Endothelial cell of umbilical vein (primary cell): ENCODE results near the gene SPG21. TPM values are rescaled to one million over a fixed set of nuclear protein-coding genes. Genes with fewer than 3 reads are reported as not detected.

Source experiments
- BruUV-seq: library from RNA; stranded (reverse); fragments of 400-500 nt; replicated peaks from 2 replicates; lab custom pipeline; 2021; lab: Mats Ljungman, UMichigan
- CTCF ChIA-PET: fragments of 300-600, 350-600 bp; sonication (Branson Sonifier 250); formaldehyde crosslinking; loops from one replicate; lab custom pipeline; 2021; ENCODE audit warnings: antibody characterized with exemption, inconsistent platforms; lab: Charles Lee
- POLR2A ChIA-PET: fragments of 300-600, 350-600 bp; sonication (Branson Sonifier 250); formaldehyde crosslinking; loops from one replicate; lab custom pipeline; 2021; ENCODE audit warnings: antibody characterized with exemption, inconsistent platforms; lab: Charles Lee
- DNase-seq: peaks from one replicate; pipeline ENCODE4 v3.0.0-alpha.2; 2011; ENCODE audit warnings: low read depth, low spot score
- FAIRE-seq: peaks from 2 replicates; lab custom pipeline; 2011; peaks lifted over from hg19 to GRCh38; lab: Jason Lieb, UNC
- H2AFZ ChIP-seq: 2 replicates; pipeline ENCODE4 v1.6.0; 2012; ENCODE audit warnings: low read depth, low read length, control low read depth, inconsistent platforms
- H3K27ac ChIP-seq: 2 replicates; pipeline ENCODE4 v1.5.1; 2011; ENCODE audit warnings: low read depth, mild to moderate bottlenecking, control low read depth, low read length, moderate library complexity; ENCODE audit not compliant: insufficient read depth
- H3K27me3 ChIP-seq, 2 experiments: 2 replicates each; pipeline versions ENCODE4 v1.6.0 to v1.6.1; 2011; ENCODE audit warnings: low read length in 2 of 2, mixed read lengths in 1 of 2; ENCODE audit not compliant: control insufficient read depth in 2 of 2, insufficient read depth in 2 of 2
- H3K36me3 ChIP-seq, 2 experiments: 2 replicates in 1 of 2; 3 replicates in 1 of 2; pipeline ENCODE4 v1.5.1; 2011; ENCODE audit warnings: low read length in 2 of 2, mild to moderate bottlenecking in 1 of 2, moderate library complexity in 1 of 2; ENCODE audit not compliant: control insufficient read depth in 2 of 2, insufficient read depth in 2 of 2; ENCODE audit errors: extremely low read depth in 1 of 2
- H3K4me1 ChIP-seq: 3 replicates; pipeline ENCODE4 v1.5.1; 2011; ENCODE audit warnings: mild to moderate bottlenecking, low read length; ENCODE audit not compliant: control insufficient read depth, insufficient read depth; ENCODE audit errors: extremely low read depth
- H3K4me2 ChIP-seq: 2 replicates; pipeline ENCODE4 v1.6.1; 2011; ENCODE audit warnings: low read length, control low read depth, mixed read lengths; ENCODE audit not compliant: insufficient read depth
- H3K4me3 ChIP-seq, 3 experiments: fragments of 200-600 bp in 1 of 3; sonication (generic), shearing (Covaris generic) in 1 of 3; replicated peaks in 1 of 3; 2 replicates each; pipeline ENCODE4 v1.5.1; 2011 to 2016; ENCODE audit warnings: control low read depth in 3 of 3, low read length in 3 of 3, mild to moderate bottlenecking in 2 of 3, inconsistent platforms in 1 of 3, low read depth in 1 of 3, moderate library complexity in 1 of 3; ENCODE audit not compliant: insufficient read depth in 1 of 3
- H3K79me2 ChIP-seq: 2 replicates; pipeline ENCODE4 v1.6.0; 2012; ENCODE audit warnings: low read length, inconsistent platforms; ENCODE audit not compliant: control insufficient read depth, insufficient read depth
- H3K9ac ChIP-seq: replicated peaks from 2 replicates; pipeline ENCODE3; 2011; ENCODE audit warnings: low read length, control low read depth; ENCODE audit not compliant: insufficient read depth; ENCODE audit errors: extremely low read depth
- H3K9me1 ChIP-seq: replicated peaks from 3 replicates; pipeline ENCODE4 v1.6.0; 2011; ENCODE audit warnings: mild to moderate bottlenecking, low read length; ENCODE audit not compliant: control insufficient read depth, insufficient read depth; ENCODE audit errors: extremely low read depth
- H3K9me3 ChIP-seq: replicated peaks from 2 replicates; pipeline ENCODE4 v1.5.1; 2012; ENCODE audit warnings: low read length, inconsistent platforms; ENCODE audit not compliant: control insufficient read depth, insufficient read depth
- H4K20me1 ChIP-seq: replicated peaks from 2 replicates; pipeline ENCODE3; 2011; ENCODE audit warnings: mild to moderate bottlenecking, low read length; ENCODE audit not compliant: control insufficient read depth, insufficient read depth; ENCODE audit errors: extremely low read depth
- JUN ChIP-seq: IDR thresholded peaks from 2 replicates; pipeline ENCODE4 v1.6.1; 2011; ENCODE audit warnings: borderline replicate concordance, low read depth; ENCODE audit not compliant: insufficient read length, insufficient read depth
- MAX ChIP-seq: IDR thresholded peaks from 2 replicates; pipeline ENCODE4 v1.6.1; 2011; ENCODE audit not compliant: insufficient read depth, insufficient read length
- POLR2A ChIP-seq: IDR thresholded peaks from 2 replicates; pipeline ENCODE4 v1.6.1; 2012; ENCODE audit warnings: low read depth, mild to moderate bottlenecking, control low read depth, low read length
- dilution Hi-C: fragments of 300-500 bp; cut with MboI; formaldehyde crosslinking; loops from one replicate; pipeline ENCODE4 v1.15.0; 2019; ENCODE audit warnings: low sequenced_read_pairs; ENCODE audit not compliant: extremely low pct_ligation_motif_present
- intact Hi-C: fragments of 100-400 bp; cut with micrococcal nuclease; formaldehyde crosslinking; loops from one replicate; pipeline ENCODE4 v1.10.0; 2022
- polyA plus RNA-seq, 4 experiments: library from polyadenylated mRNA; depleted of rRNA in 3 of 4; stranded (reverse) in 3 of 4; unstranded in 1 of 4; fragments of >200 nt; gene quantifications; 2 replicates each; pipeline versions ENCODE4 v1.2.1 to v1.2.3, GENCODE V29; 2011 to 2012; ENCODE audit warnings: missing spikeins in 1 of 4
- total RNA-seq: library from RNA; stranded (reverse); gene quantifications from 2 replicates; pipeline ENCODE4 v1.2.3, GENCODE V29; 2021
- TF ChIP-seq, protein P1 (sequence below), 2 donors: IDR thresholded peaks; 1 replicate in 1 of 2; 2 replicates in 1 of 2; pipeline ENCODE4 v1.5.1; 2011; ENCODE audit warnings: low read length in 2 of 2, mild to moderate bottlenecking in 2 of 2, moderate library complexity in 2 of 2, control low read depth in 1 of 2, inconsistent platforms in 1 of 2, low read depth in 1 of 2; ENCODE audit not compliant: insufficient read depth in 1 of 2; ENCODE audit errors: extremely low read depth in 1 of 2

The SPG21 gene
- total and polyA plus RNA-seq, 2 donors (not counting 3 experiments of a cell fraction or from before 2014, with no cell fraction given), result 70.2 to 82.5 TPM

DNA sequence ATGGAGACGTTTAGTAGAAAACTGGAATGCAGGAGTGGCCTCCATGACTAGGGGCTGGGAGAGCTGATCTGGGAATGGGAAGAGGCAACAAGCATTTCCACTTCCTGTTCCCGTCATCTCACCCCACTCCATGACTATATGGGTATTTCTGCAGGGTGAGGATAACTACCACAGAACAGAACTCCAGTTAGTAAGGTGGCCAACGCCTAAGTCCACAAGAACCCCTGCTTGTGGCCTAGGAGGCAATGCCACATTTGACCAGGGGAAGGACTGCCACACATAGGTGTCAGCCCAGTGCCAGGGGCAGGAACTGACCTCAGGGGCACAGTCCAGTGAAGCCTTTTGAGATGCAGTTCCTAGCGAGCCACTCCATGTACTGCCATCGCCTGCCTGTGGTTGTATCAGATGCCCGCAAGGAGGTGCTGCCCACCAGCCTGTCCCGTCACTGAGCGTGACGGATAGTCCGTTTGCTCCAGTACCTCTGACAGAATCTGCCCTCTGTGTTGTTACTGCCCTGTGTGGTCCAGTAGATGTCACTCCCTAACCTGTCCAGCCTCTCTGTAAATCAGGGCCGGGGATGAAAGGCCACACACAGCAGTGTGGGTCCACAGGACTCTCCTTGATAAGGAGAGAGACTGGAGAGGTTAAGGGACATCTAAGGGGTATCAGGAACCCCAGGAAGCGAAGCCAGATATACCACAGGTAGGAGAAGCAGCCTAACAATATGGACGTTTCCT, 43.3 kb upstream of the SPG21 start:
- BruUV-seq, result no TSS peak
- H3K4me1 ChIP-seq, result peaks cover 8% of the 10 kb centered on the region
- H3K9me1 ChIP-seq, result no peaks in the 10 kb centered on the region
- no peaks in the 10 kb centered on the region for H3K9me3 ChIP-seq
- dilution Hi-C loops (no loop called here), intact Hi-C loops (loop anchor here (1.0 to 2.0 kb wide), 5 partner anchors 16 to 302 kb away; no protein-coding TSS in a partner anchor)
- CTCF ChIA-PET, result interaction anchor here (0.9 to 3.2 kb wide), 15 partner anchors 10 to 352 kb away, joined by 3 to 65 read pairs (median 5); partner anchors contain the start of genes CLPX and KBTBD13
- TF ChIP-seq, protein P1, sequence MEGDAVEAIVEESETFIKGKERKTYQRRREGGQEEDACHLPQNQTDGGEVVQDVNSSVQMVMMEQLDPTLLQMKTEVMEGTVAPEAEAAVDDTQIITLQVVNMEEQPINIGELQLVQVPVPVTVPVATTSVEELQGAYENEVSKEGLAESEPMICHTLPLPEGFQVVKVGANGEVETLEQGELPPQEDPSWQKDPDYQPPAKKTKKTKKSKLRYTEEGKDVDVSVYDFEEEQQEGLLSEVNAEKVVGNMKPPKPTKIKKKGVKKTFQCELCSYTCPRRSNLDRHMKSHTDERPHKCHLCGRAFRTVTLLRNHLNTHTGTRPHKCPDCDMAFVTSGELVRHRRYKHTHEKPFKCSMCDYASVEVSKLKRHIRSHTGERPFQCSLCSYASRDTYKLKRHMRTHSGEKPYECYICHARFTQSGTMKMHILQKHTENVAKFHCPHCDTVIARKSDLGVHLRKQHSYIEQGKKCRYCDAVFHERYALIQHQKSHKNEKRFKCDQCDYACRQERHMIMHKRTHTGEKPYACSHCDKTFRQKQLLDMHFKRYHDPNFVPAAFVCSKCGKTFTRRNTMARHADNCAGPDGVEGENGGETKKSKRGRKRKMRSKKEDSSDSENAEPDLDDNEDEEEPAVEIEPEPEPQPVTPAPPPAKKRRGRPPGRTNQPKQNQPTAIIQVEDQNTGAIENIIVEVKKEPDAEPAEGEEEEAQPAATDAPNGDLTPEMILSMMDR (IDR thresholded peaks at IDR 0.05; ENCODE audit: extremely low read depth in 1 of 2, insufficient read depth in 1 of 2, low read depth in 1 of 2, low read length in 2 of 2), result peak; percentile 86 to 94
- TF ChIP-seq MAX, result no peak
- no peak overlapping the region for H3K4me2 ChIP-seq
- peak; percentile 90 for FAIRE-seq
- no peak overlapping the region for H3K9ac ChIP-seq
- no peak overlapping the region for H3K4me3 ChIP-seq
- no peaks in the 10 kb centered on the region for H3K27me3 ChIP-seq
- peak; percentile 74 for DNase-seq
- POLR2A ChIA-PET, result no interaction called here
- peak overlapping the region; percentile 49 for H2AFZ ChIP-seq
- H3K36me3 ChIP-seq, result no peaks in the 10 kb centered on the region
- H3K27ac ChIP-seq, result no peak overlapping the region
- peaks cover 8% of the 10 kb centered on the region for H3K79me2 ChIP-seq
- H4K20me1 ChIP-seq, result no peaks in the 10 kb centered on the region

DNA sequence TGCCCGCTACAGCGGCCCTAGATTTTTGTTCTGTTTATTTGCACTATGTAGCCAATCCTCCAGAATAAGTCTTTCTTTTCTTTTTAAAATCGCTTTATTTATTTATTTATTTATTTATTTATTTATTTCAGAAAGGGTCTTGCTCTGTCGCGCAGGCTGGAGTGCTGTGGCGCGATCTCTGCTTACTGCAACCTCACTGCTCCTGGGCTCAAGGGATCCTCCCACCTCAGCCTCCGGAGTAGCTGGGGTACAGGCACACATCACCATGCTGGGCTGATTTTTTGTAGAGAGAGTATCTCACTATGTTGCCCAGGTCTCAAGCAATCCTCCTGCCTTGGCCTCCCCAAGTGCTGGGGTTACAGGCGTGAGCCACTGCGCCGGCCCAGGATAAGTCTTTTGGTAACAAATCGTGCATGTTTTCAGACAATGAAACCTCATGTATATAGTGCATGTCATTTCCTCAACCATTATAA, 40.1 kb upstream of the SPG21 start:
- no peaks in the 10 kb centered on the region for H3K27me3 ChIP-seq
- no peak overlapping the region for H3K9ac ChIP-seq
- H3K4me2 ChIP-seq, result no peak overlapping the region
- H3K79me2 ChIP-seq, result peaks cover 12% of the 10 kb centered on the region
- dilution Hi-C loops, result no loop called here
- H2AFZ ChIP-seq, result no peak overlapping the region
- ChIA-PET POLR2A (no interaction called here), CTCF (no interaction called here)
- TF ChIP-seq POLR2A (no peak), JUN (no peak)
- DNase-seq (no peak), FAIRE-seq (no peak)
- no peaks in the 10 kb centered on the region for H3K9me1 ChIP-seq
- H3K36me3 ChIP-seq, result peaks cover 0 to 11% of the 10 kb centered on the region in 2 experiments
- H3K4me3 ChIP-seq, result peak overlapping the region in 1 of 3 experiments; percentile 70
- no peaks in the 10 kb centered on the region for H4K20me1 ChIP-seq
- intact Hi-C loops, result loop anchor here (2.0 kb wide), 1 partner anchor 39 kb away; no protein-coding TSS in a partner anchor
- H3K9me3 ChIP-seq, result no peaks in the 10 kb centered on the region
- BruUV-seq, result no TSS peak
- peaks cover 8% of the 10 kb centered on the region for H3K4me1 ChIP-seq
- H3K27ac ChIP-seq, result no peak overlapping the region
